Upper lobe of left lung (tissue), 4 donors: ENCODE measurements around the gene MYO9B.

Experiments
- CTCF ChIP-seq, 6 experiments: fragments of 450-650 bp in 4 of 6; fragments of 200-600 bp in 2 of 6; sonication (generic) in 2 of 6; IDR thresholded peaks; one replicate each; pipeline ENCODE4 v1.5.1; 2016 to 2019; ENCODE audit warnings: antibody characterized with exemption in 6 of 6
- EP300 ChIP-seq, 4 donors: sonication (generic); formaldehyde crosslinking; IDR thresholded peaks; one replicate each; pipeline ENCODE4 v1.5.1; 2017; ENCODE audit warnings: antibody characterized with exemption in 4 of 4, control low read depth in 2 of 4

GRCh38 chr19:17256130-17256529, 180.6 kb downstream of the MYO9B start:
- TF ChIP-seq CTCF (IDR thresholded peaks at IDR 0.05) (no peak), EP300 (IDR thresholded peaks at IDR 0.05) (no peak)
